GM12878 (cell line): ENCODE results near the gene DPYSL4. TPM values are rescaled to one million over a fixed set of nuclear protein-coding genes. Genes with fewer than 3 reads are reported as not detected.

Source experiments
- ATAC-seq: fragments of 200-7000 bp; cut with Tn5 transposase; 3 replicates; pipeline ENCODE4 v1.9.1; 2020; ENCODE audit warnings: mild to moderate bottlenecking, moderate library complexity
- BruUV-seq: library from RNA; stranded (reverse); fragments of 400-500 nt; replicated peaks from 2 replicates; lab custom pipeline; 2021; lab: Mats Ljungman, UMichigan
- CTCF ChIA-PET: fragments of 300-600 bp; sonication (Branson Sonifier 250); formaldehyde crosslinking; extraction: SDS; loops from one replicate; lab custom pipeline; 2021; ENCODE audit warnings: inconsistent platforms; lab: Yijun Ruan, JAX
- POLR2A ChIA-PET: fragments of 350-600 bp; formaldehyde crosslinking; extraction: SDS; loops from one replicate; lab custom pipeline; 2021; ENCODE audit warnings: inconsistent platforms; lab: Charles Lee
- RAD21 ChIA-PET: fragments of 300-600 bp; sonication (Branson Sonifier 250); formaldehyde crosslinking; loops from one replicate; lab custom pipeline; 2023; ENCODE audit warnings: antibody characterized with exemption; ENCODE audit not compliant: unreplicated experiment; lab: Charles Lee
- SMC1A ChIA-PET: fragments of 300-600 bp; sonication (Branson Sonifier 250); formaldehyde crosslinking; loops from one replicate; lab custom pipeline; 2023; ENCODE audit not compliant: unreplicated experiment, uncharacterized antibody; lab: Charles Lee
- DNase-seq: peaks from one replicate; pipeline ENCODE4 v3.0.0-alpha.2; 2011; ENCODE audit warnings: low read depth, low spot score
- FAIRE-seq: peaks from 3 replicates; lab custom pipeline; 2011; peaks lifted over from hg19 to GRCh38; lab: Jason Lieb, UNC
- H2AFZ ChIP-seq: 2 replicates; pipeline ENCODE4 v1.6.0; 2011; ENCODE audit warnings: low read depth, low read length, control low read depth; ENCODE audit not compliant: control insufficient read depth
- H3K27ac ChIP-seq: 2 replicates; pipeline ENCODE4 v1.5.1; 2011; ENCODE audit warnings: control low read depth; ENCODE audit not compliant: control insufficient read depth, insufficient read depth
- H3K27me3 ChIP-seq, 2 experiments: replicated peaks in 1 of 2; 2 replicates each; pipeline versions ENCODE4 v1.6.0 to v1.6.1; 2011; ENCODE audit warnings: low read length in 1 of 2; ENCODE audit not compliant: control insufficient read depth in 2 of 2, insufficient read depth in 2 of 2
- H3K36me3 ChIP-seq, 2 experiments: 2 replicates each; pipeline ENCODE4 v1.5.1; 2011; ENCODE audit warnings: low read length in 1 of 2; ENCODE audit not compliant: control insufficient read depth in 2 of 2, insufficient read depth in 2 of 2
- H3K4me1 ChIP-seq: 2 replicates; pipeline ENCODE4 v1.6.1; 2011; ENCODE audit warnings: mild to moderate bottlenecking, low read length, moderate library complexity, mixed read lengths; ENCODE audit not compliant: control insufficient read depth, insufficient read depth
- H3K4me2 ChIP-seq: 2 replicates; pipeline ENCODE4 v1.6.0; 2011; ENCODE audit warnings: control low read depth; ENCODE audit not compliant: control insufficient read depth, insufficient read depth
- H3K4me3 ChIP-seq: fragments of 200-600 bp; sonication (generic); 2 replicates; pipeline ENCODE4 v1.5.1; 2016
- H3K79me2 ChIP-seq: 2 replicates; pipeline ENCODE4 v1.6.0; 2011; ENCODE audit warnings: low read length; ENCODE audit not compliant: control insufficient read depth, insufficient read depth
- H3K9ac ChIP-seq: 2 replicates; pipeline ENCODE4 v1.8.0; 2011; ENCODE audit warnings: low read length, control low read depth, mixed read lengths; ENCODE audit not compliant: control insufficient read depth, insufficient read depth
- H3K9me3 ChIP-seq: replicated peaks from 3 replicates; pipeline ENCODE4 v1.5.1; 2011; ENCODE audit warnings: mild to moderate bottlenecking, low read length; ENCODE audit not compliant: control insufficient read depth, insufficient read depth
- H4K20me1 ChIP-seq: 2 replicates; pipeline ENCODE4 v1.6.0; 2011; ENCODE audit not compliant: control insufficient read depth, insufficient read depth
- CBFB ChIP-seq: IDR thresholded peaks from 2 replicates; pipeline ENCODE4 v1.6.1; 2016; ENCODE audit warnings: antibody characterized with exemption, low read depth
- CHD2 ChIP-seq: IDR thresholded peaks from 2 replicates; pipeline ENCODE4 v1.6.1; 2011; ENCODE audit warnings: low read depth, low read length, improper control_type of control experiment, borderline replicate concordance
- CHD4 ChIP-seq: fragments of 200-600 bp; sonication (generic); IDR thresholded peaks from 2 replicates; pipeline ENCODE4 v1.6.1; 2016; ENCODE audit warnings: mild to moderate bottlenecking
- EGR1 ChIP-seq, 2 experiments: IDR thresholded peaks; 1 replicate in 1 of 2; 2 replicates in 1 of 2; pipeline ENCODE4 v1.6.1; 2011 to 2012; ENCODE audit warnings: low read depth in 2 of 2, low read length in 2 of 2, borderline replicate concordance in 1 of 2, mild to moderate bottlenecking in 1 of 2, moderate library complexity in 1 of 2
- IKZF1 ChIP-seq: fragments of 450-650 bp; conservative IDR thresholded peaks from 2 replicates; pipeline ENCODE4 v1.6.1; 2017; ENCODE audit warnings: antibody characterized with exemption, mild to moderate bottlenecking
- NBN ChIP-seq: fragments of 450-650 bp; IDR thresholded peaks from 2 replicates; pipeline ENCODE4 v1.6.1; 2016
- NR2C1 ChIP-seq: fragments of 450-650 bp; IDR thresholded peaks from 2 replicates; pipeline ENCODE4 v1.6.1; 2017; ENCODE audit warnings: antibody characterized with exemption, mild to moderate bottlenecking, moderate library complexity
- RELA ChIP-seq: fragments of 450-650 bp; IDR thresholded peaks from 2 replicates; pipeline ENCODE4 v1.8.0; 2014; ENCODE audit warnings: borderline replicate concordance; ENCODE audit not compliant: partially characterized antibody
- ZZZ3 ChIP-seq: IDR thresholded peaks from 2 replicates; pipeline ENCODE4 v1.6.1; 2011; ENCODE audit warnings: low read depth; ENCODE audit not compliant: control insufficient read depth, insufficient read length
- WGBS: methylation state at CpG from one replicate; pipeline ENCODE4 v1.1.6; 2016; ENCODE audit warnings: low lambda C conversion rate; ENCODE audit not compliant: insufficient replicate concordance, insufficient coverage; ENCODE audit errors: missing lambda C conversion rate; 5-methylcytosine and 5-hydroxymethylcytosine counted together
- in situ Hi-C: fragments of 300-500 bp; cut with MboI; formaldehyde crosslinking; loops from 9 replicates; pipeline ENCODE4 v1.14.3; 2018; ENCODE audit warnings: mixed read lengths
- intact Hi-C: fragments of 100-400 bp; cut with micrococcal nuclease; formaldehyde crosslinking; loops from one replicate; pipeline ENCODE4 v1.14.2; 2022; ENCODE audit not compliant: unreplicated experiment
- polyA plus RNA-seq, 11 experiments: library from polyadenylated mRNA; depleted of rRNA in 4 of 11; unstranded in 6 of 11; stranded (reverse) in 5 of 11; fragments of >200 nt; fragmentation: Nextera tagmentation in 4 of 11; fragmentation: Illumina TruSeq in 1 of 11; extraction: Ambion mirVana in 4 of 11; extraction: Trizol in 1 of 11; gene quantifications; 1 replicate in 1 of 11; 2 replicates in 10 of 11; pipeline versions ENCODE4 v1.2.1 to v1.2.3, GENCODE V29; 2011 to 2016; ENCODE audit warnings: inconsistent platforms in 2 of 11, missing spikeins in 2 of 11, low read depth in 1 of 11
- total RNA-seq, 4 experiments: library from RNA; depleted of rRNA in 3 of 4; stranded (reverse); fragments of >200 nt in 3 of 4; fragmentation: Illumina TruSeq in 1 of 4; extraction: Trizol in 1 of 4; gene quantifications; 2 replicates each; pipeline versions ENCODE4 v1.2.1 to v1.2.3, GENCODE V29; 2013 to 2021

DPYSL4 gene
- total and polyA plus RNA-seq, 10 of the 15 experiments (the other 5 are each of a cell fraction or from before 2014, with no cell fraction given) = 0.10 to 0.21 TPM; not detected in 8

- CTCF ChIA-PET = no interaction called here
- no peak overlapping the region for H3K4me2 ChIP-seq
- no peaks in the 10 kb centered on the region for H3K36me3 ChIP-seq
- TF ChIP-seq NBN (no peak), EGR1 (IDR thresholded peaks at IDR 0.05; ENCODE audit: borderline replicate concordance in 1 of 2, low read depth in 2 of 2, low read length in 2 of 2) (no peak), ZZZ3 (no peak), NR2C1 (no peak), CHD4 (no peak), CBFB (no peak), RELA (no peak), IKZF1 (no peak), CHD2 (no peak)
- RAD21 ChIA-PET = no interaction called here
- in situ Hi-C loops = no loop called here
- H3K9me3 ChIP-seq = no peaks in the 10 kb centered on the region
- H3K4me1 ChIP-seq = no peaks in the 10 kb centered on the region
- no peak overlapping the region for H3K27ac ChIP-seq
- ATAC-seq (no peak), FAIRE-seq (no peak), DNase-seq (no peak)
- SMC1A ChIA-PET = no interaction called here
- POLR2A ChIA-PET = no interaction called here
- intact Hi-C loops = no loop called here
- BruUV-seq = no TSS peak
- H3K79me2 ChIP-seq = no peaks in the 10 kb centered on the region
- H3K27me3 ChIP-seq = no peaks in the 10 kb centered on the region
- no peak overlapping the region for H3K9ac ChIP-seq
- no peaks in the 10 kb centered on the region for H4K20me1 ChIP-seq
- H2AFZ ChIP-seq = no peak overlapping the region
- no peak overlapping the region for H3K4me3 ChIP-seq
- WGBS = 19% methylated on average over 9 of the region's 9 CpGs
These were observed 51.1 kb downstream of the DPYSL4 start for GRCh38 chr10:132237871-132238270.
